K562 (cell line): ENCODE results near the gene TMIGD3. TPM values are rescaled to one million over a fixed set of nuclear protein-coding genes. Genes with fewer than 3 reads are reported as not detected.

Experiments used
- COPS2 ChIP-seq: fragments of 450-650 bp; conservative IDR thresholded peaks from 2 replicates; pipeline ENCODE4 v1.6.1; 2016; ENCODE audit warnings: mild to moderate bottlenecking, moderate library complexity
- FOS ChIP-seq: IDR thresholded peaks from 3 replicates; pipeline ENCODE4 v1.6.1; 2011; ENCODE audit not compliant: insufficient read length; ENCODE audit errors: extremely low read depth
- FOXK1 ChIP-seq: sonication (generic); formaldehyde crosslinking; IDR thresholded peaks from 2 replicates; pipeline ENCODE4 v1.8.0; 2022; ENCODE audit warnings: missing genetic modification reagents, mild to moderate bottlenecking, borderline replicate concordance
- HEY1 ChIP-seq: fragments of 250-450 bp; sonication (Bioruptor Pico); IDR thresholded peaks from 2 replicates; pipeline ENCODE4 v1.5.0; 2020; ENCODE audit warnings: mild to moderate bottlenecking, moderate library complexity, borderline replicate concordance
- MAFK ChIP-seq: IDR thresholded peaks from 2 replicates; pipeline ENCODE4 v1.6.1; 2011; ENCODE audit warnings: low read length, improper control_type of control experiment
- PHF21A ChIP-seq: fragments of 450-650 bp; IDR thresholded peaks from 2 replicates; pipeline ENCODE4 v1.6.1; 2017; ENCODE audit warnings: low read depth, borderline replicate concordance
- SMAD4 ChIP-seq: fragments of 250-450 bp; sonication (Bioruptor Pico); conservative IDR thresholded peaks from 2 replicates; pipeline ENCODE4 v1.8.0; 2021; ENCODE audit warnings: inconsistent platforms, mild to moderate bottlenecking, moderate library complexity
- SMARCE1 ChIP-seq: fragments of 450-650 bp; IDR thresholded peaks from 2 replicates; pipeline ENCODE4 v1.7.1; 2016; ENCODE audit warnings: mild to moderate bottlenecking
- SRSF1 ChIP-seq: fragments of 200-400 bp; formaldehyde crosslinking; IDR thresholded peaks from 2 replicates; pipeline ENCODE4 v1.6.1; 2017; ENCODE audit warnings: mild to moderate bottlenecking, low read depth, low read length, moderate library complexity
- STAT5A ChIP-seq: IDR thresholded peaks from 2 replicates; pipeline ENCODE4 v1.6.1; 2012; ENCODE audit warnings: low read length, inconsistent platforms, borderline replicate concordance
- TEAD1 ChIP-seq, 2 experiments: fragments of 450-650 bp in 1 of 2; sonication (generic) in 1 of 2; formaldehyde crosslinking; IDR thresholded peaks; 2 replicates each; pipeline versions ENCODE4 v1.4.0 to v1.8.0; 2020 to 2022; ENCODE audit warnings: mild to moderate bottlenecking in 2 of 2, missing genetic modification reagents in 1 of 2
- polyA plus RNA-seq, 8 experiments: library from polyadenylated mRNA; depleted of rRNA in 4 of 8; stranded (reverse) in 5 of 8; unstranded in 3 of 8; fragments of >200 nt; fragmentation: Nextera tagmentation in 2 of 8; fragmentation: Illumina TruSeq in 1 of 8; extraction: Ambion mirVana in 2 of 8; extraction: Trizol in 1 of 8; gene quantifications; 2 replicates each; pipeline versions ENCODE4 v1.2.1 to v1.2.3, GENCODE V29; 2011 to 2014; ENCODE audit warnings: inconsistent platforms in 1 of 8, missing spikeins in 1 of 8
- total RNA-seq, 7 experiments: library from RNA; depleted of rRNA in 6 of 7; stranded (reverse); fragments of >200 nt in 6 of 7; fragmentation: Illumina TruSeq in 2 of 7; extraction: Trizol in 2 of 7; gene quantifications; 2 replicates each; pipeline versions ENCODE4 v1.2.1 to v1.2.3, GENCODE V29; 2011 to 2021; ENCODE audit warnings: low replicate concordance in 1 of 7
- TF ChIP-seq, protein P1 (sequence below): fragments of 450-650 bp; IDR thresholded peaks from 2 replicates; pipeline ENCODE4 v1.6.1; 2016
- TF ChIP-seq, protein P2 (sequence below): fragments of 200-800 bp; sonication (Bioruptor generic); IDR thresholded peaks from 2 replicates; pipeline ENCODE4 v1.6.1; 2017; ENCODE audit warnings: missing genetic modification characterization, missing compliant biosample characterization
- TF ChIP-seq, protein P3 (sequence below): fragments of 450-650 bp; conservative IDR thresholded peaks from 2 replicates; pipeline ENCODE4 v1.6.1; 2016; ENCODE audit warnings: missing genetic modification characterization, low read depth, mild to moderate bottlenecking, missing compliant biosample characterization, moderate library complexity
- TF ChIP-seq, protein P4 (sequence below): sonication (generic); formaldehyde crosslinking; IDR thresholded peaks from 2 replicates; pipeline ENCODE4 v1.9.0; 2022; ENCODE audit warnings: mild to moderate bottlenecking, missing genetic modification reagents
- TF ChIP-seq, protein P5 (sequence below): fragments of 450-650 bp; IDR thresholded peaks from 2 replicates; pipeline ENCODE4 v1.7.0; 2016; ENCODE audit warnings: borderline replicate concordance
- TF ChIP-seq, protein P6 (sequence below): fragments of 250-450 bp; sonication (Bioruptor Pico); IDR thresholded peaks from 2 replicates; pipeline ENCODE4 v1.4.0; 2020

Gene TMIGD3
- total and polyA plus RNA-seq, 9 of the 15 experiments (the other 6 are each of a cell fraction or from before 2014, with no cell fraction given), result 0.11 to 0.13 (median 0.11) TPM; not detected in 6

DNA sequence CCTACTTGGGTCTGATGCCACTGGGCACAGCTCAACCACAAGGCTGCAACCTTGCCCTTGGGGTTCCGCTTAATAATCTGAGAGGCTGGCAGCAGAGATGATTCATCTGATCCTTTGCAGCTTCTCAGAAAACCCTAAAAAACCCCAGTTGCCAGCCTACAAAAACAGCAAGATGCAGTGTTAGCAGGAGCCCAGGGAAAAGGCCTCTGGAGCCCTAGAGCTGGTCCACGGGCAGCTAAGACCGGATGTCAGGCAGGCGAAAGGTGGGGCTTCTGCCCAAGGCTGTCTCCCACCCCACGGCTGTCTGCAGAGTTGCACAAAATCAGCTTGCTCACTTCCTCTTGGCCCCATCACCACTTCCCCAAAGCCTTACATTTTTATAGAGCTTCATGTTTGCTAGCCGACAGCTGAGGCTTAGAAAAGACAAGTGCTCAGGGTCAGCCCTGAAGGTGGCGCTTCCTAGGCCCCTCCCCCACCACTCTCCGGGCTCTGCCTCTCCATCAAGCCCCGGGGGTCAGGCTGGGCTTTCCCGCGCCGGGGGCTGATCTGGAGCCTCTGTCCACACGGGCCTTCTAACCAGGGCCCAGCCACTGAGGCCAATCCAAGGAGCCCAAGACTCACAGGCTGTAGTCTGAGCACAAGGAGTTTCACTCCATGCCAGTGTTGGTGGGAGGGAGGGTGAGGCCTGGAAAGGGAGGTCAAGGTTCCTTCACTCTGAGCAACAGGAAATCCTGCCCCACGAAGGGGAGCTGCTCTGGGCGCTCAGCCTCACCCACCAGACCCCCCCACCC lies 4.2 kb upstream of the TMIGD3 start (continued):
- TF ChIP-seq SRSF1, result no peak
- peak; percentile 64 for TF ChIP-seq SMAD4 (CRISPR knock-in tag)
- TF ChIP-seq HEY1 (CRISPR knock-in tag), result no peak
- TF ChIP-seq MAFK, result peak; percentile 8; the same call in 1 of the 2 replicates
- no peak for TF ChIP-seq PHF21A
- TF ChIP-seq, protein P1, sequence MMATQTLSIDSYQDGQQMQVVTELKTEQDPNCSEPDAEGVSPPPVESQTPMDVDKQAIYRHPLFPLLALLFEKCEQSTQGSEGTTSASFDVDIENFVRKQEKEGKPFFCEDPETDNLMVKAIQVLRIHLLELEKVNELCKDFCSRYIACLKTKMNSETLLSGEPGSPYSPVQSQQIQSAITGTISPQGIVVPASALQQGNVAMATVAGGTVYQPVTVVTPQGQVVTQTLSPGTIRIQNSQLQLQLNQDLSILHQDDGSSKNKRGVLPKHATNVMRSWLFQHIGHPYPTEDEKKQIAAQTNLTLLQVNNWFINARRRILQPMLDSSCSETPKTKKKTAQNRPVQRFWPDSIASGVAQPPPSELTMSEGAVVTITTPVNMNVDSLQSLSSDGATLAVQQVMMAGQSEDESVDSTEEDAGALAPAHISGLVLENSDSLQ, result peak; percentile 71
- TF ChIP-seq TEAD1 (CRISPR knock-in tag; IDR thresholded peaks at IDR 0.05), result no peak; a peak in 1 of 4 replicates
- TF ChIP-seq, protein P2, sequence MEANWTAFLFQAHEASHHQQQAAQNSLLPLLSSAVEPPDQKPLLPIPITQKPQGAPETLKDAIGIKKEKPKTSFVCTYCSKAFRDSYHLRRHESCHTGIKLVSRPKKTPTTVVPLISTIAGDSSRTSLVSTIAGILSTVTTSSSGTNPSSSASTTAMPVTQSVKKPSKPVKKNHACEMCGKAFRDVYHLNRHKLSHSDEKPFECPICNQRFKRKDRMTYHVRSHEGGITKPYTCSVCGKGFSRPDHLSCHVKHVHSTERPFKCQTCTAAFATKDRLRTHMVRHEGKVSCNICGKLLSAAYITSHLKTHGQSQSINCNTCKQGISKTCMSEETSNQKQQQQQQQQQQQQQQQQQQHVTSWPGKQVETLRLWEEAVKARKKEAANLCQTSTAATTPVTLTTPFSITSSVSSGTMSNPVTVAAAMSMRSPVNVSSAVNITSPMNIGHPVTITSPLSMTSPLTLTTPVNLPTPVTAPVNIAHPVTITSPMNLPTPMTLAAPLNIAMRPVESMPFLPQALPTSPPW (CRISPR knock-in tag), result peak; percentile 67
- TF ChIP-seq, protein P3, sequence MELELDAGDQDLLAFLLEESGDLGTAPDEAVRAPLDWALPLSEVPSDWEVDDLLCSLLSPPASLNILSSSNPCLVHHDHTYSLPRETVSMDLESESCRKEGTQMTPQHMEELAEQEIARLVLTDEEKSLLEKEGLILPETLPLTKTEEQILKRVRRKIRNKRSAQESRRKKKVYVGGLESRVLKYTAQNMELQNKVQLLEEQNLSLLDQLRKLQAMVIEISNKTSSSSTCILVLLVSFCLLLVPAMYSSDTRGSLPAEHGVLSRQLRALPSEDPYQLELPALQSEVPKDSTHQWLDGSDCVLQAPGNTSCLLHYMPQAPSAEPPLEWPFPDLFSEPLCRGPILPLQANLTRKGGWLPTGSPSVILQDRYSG, result peak; percentile 38
- no peak for TF ChIP-seq FOS
- TF ChIP-seq SMARCE1, result no peak
- TF ChIP-seq, protein P4, sequence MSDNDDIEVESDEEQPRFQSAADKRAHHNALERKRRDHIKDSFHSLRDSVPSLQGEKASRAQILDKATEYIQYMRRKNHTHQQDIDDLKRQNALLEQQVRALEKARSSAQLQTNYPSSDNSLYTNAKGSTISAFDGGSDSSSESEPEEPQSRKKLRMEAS (CRISPR knock-in tag), result no peak
- TF ChIP-seq, protein P5, sequence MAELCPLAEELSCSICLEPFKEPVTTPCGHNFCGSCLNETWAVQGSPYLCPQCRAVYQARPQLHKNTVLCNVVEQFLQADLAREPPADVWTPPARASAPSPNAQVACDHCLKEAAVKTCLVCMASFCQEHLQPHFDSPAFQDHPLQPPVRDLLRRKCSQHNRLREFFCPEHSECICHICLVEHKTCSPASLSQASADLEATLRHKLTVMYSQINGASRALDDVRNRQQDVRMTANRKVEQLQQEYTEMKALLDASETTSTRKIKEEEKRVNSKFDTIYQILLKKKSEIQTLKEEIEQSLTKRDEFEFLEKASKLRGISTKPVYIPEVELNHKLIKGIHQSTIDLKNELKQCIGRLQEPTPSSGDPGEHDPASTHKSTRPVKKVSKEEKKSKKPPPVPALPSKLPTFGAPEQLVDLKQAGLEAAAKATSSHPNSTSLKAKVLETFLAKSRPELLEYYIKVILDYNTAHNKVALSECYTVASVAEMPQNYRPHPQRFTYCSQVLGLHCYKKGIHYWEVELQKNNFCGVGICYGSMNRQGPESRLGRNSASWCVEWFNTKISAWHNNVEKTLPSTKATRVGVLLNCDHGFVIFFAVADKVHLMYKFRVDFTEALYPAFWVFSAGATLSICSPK, result no peak
- no peak for TF ChIP-seq COPS2
- no peak for TF ChIP-seq STAT5A
- TF ChIP-seq, protein P6, sequence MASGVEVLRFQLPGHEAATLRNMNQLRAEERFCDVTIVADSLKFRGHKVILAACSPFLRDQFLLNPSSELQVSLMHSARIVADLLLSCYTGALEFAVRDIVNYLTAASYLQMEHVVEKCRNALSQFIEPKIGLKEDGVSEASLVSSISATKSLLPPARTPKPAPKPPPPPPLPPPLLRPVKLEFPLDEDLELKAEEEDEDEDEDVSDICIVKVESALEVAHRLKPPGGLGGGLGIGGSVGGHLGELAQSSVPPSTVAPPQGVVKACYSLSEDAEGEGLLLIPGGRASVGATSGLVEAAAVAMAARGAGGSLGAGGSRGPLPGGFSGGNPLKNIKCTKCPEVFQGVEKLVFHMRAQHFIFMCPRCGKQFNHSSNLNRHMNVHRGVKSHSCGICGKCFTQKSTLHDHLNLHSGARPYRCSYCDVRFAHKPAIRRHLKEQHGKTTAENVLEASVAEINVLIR (CRISPR knock-in tag), result no peak
- TF ChIP-seq FOXK1 (CRISPR knock-in tag), result peak; percentile 89; the same call in 1 of the 2 replicates
